Measurements from ENCODE around the gene ALKAL2.

Gene ALKAL2

GRCh38 chr2:257842-258241, 30.0 kb downstream of the ALKAL2 start:
- TF ChIP-seq, protein P1, sequence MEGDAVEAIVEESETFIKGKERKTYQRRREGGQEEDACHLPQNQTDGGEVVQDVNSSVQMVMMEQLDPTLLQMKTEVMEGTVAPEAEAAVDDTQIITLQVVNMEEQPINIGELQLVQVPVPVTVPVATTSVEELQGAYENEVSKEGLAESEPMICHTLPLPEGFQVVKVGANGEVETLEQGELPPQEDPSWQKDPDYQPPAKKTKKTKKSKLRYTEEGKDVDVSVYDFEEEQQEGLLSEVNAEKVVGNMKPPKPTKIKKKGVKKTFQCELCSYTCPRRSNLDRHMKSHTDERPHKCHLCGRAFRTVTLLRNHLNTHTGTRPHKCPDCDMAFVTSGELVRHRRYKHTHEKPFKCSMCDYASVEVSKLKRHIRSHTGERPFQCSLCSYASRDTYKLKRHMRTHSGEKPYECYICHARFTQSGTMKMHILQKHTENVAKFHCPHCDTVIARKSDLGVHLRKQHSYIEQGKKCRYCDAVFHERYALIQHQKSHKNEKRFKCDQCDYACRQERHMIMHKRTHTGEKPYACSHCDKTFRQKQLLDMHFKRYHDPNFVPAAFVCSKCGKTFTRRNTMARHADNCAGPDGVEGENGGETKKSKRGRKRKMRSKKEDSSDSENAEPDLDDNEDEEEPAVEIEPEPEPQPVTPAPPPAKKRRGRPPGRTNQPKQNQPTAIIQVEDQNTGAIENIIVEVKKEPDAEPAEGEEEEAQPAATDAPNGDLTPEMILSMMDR (conservative IDR thresholded peaks at IDR 0.05; ENCODE audit: control insufficient read depth, insufficient read depth, low read depth, low read length), result no peak
- DNase-seq (ENCODE audit: low read depth), result no peak
- no peak overlapping the region for H3K4me3 ChIP-seq (ENCODE audit: control insufficient read depth, low read depth, low read length)

GRCh38 chr2:257429-257828, 30.5 kb downstream of the ALKAL2 start:
- DNase-seq (ENCODE audit: low read depth), result no peak
- TF ChIP-seq, protein P1 (conservative IDR thresholded peaks at IDR 0.05; ENCODE audit: control insufficient read depth, insufficient read depth, low read depth, low read length), result no peak
- no peak overlapping the region for H3K4me3 ChIP-seq (ENCODE audit: control insufficient read depth, low read depth, low read length)

DNA sequence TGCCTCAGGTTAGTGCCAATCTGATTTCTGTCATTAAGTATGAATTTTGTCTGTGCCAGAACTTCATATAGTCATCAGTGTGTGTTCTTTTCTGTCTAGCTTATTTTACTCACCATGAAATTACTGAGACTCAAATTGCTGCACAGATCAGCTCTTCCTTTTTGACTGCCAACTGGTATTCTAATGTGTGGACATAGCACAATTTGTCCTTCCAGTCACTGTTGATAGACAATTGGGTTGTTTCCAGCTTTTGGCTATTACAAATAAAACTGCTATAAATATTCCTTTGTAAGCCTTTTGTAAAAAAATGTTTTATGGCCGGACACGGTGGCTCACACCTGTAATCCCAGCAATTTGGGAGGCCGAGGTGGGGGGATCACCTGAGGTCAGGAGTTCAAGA, 31.8 kb downstream of the ALKAL2 start:
- TF ChIP-seq, protein P1 (conservative IDR thresholded peaks at IDR 0.05; ENCODE audit: control insufficient read depth, insufficient read depth, low read depth, low read length), result no peak
- no peak overlapping the region for H3K4me3 ChIP-seq (ENCODE audit: control insufficient read depth, low read depth, low read length)
- no peak for DNase-seq (ENCODE audit: low read depth)

- DNase-seq (ENCODE audit: low read depth), result no peak
- no peak overlapping the region for H3K4me3 ChIP-seq (ENCODE audit: control insufficient read depth, low read depth, low read length)
- TF ChIP-seq, protein P1 (conservative IDR thresholded peaks at IDR 0.05; ENCODE audit: control insufficient read depth, insufficient read depth, low read depth, low read length), result no peak
Measured at GRCh38 chr2:255195-255594, 32.7 kb downstream of the ALKAL2 start.

- H3K4me3 ChIP-seq (ENCODE audit: control insufficient read depth, low read depth, low read length), result no peak overlapping the region
- TF ChIP-seq, protein P1 (conservative IDR thresholded peaks at IDR 0.05; ENCODE audit: control insufficient read depth, insufficient read depth, low read depth, low read length), result no peak
- no peak for DNase-seq (ENCODE audit: low read depth)
Measured at GRCh38 chr2:254241-254640, 33.6 kb downstream of the ALKAL2 start.

DNA sequence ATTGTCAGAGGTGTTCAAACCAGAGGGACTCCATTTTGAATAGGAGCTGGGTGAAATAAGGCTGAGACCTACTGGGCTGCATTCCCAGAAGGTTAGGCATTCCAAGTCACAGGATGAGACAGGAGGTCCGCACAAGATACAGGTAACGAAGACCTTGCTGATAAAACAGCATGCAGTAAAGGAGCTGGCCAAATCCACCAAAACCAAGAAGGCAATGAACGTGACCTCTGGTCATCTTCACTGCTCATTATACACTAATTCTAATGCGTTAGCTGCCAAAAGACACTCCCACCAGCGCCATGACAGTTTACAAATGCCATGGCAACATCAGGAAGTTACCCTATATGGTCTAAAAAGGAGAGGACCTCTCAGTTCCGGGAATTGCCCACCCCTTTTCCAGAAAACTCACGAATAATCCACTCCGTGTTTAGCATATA, 34.7 kb downstream of the ALKAL2 start:
- no peak overlapping the region for H3K4me3 ChIP-seq (ENCODE audit: control insufficient read depth, low read depth, low read length)
- no peak for DNase-seq (ENCODE audit: low read depth)
- TF ChIP-seq, protein P1 (conservative IDR thresholded peaks at IDR 0.05; ENCODE audit: control insufficient read depth, insufficient read depth, low read depth, low read length), result no peak

GRCh38 chr2:252001-252602, 35.8 kb downstream of the ALKAL2 start:
- H3K4me3 ChIP-seq (ENCODE audit: control insufficient read depth, low read depth, low read length), result no peak overlapping the region
- no peak for DNase-seq (ENCODE audit: low read depth)
- TF ChIP-seq, protein P1 (conservative IDR thresholded peaks at IDR 0.05; ENCODE audit: control insufficient read depth, insufficient read depth, low read depth, low read length), result no peak

All from fibroblast of mammary gland (primary cell).